ENCODE data around the gene CALY. TPM values are rescaled to one million over a fixed set of nuclear protein-coding genes. Genes with fewer than 3 reads are reported as not detected.

The CALY gene
- total RNA-seq, 1 experiment from 2014 or later: not detected

GRCh38 chr10:133359554-133359971, 22.9 kb upstream of the CALY start:
- H3K27ac ChIP-seq (ENCODE audit: low read depth, low read length, poor library complexity, severe bottlenecking): no peak overlapping the region
- no TSS peak for BruUV-seq (replicated peaks)
- no peak for DNase-seq (ENCODE audit: low spot score)
- intact Hi-C loops (cut with micrococcal nuclease; ENCODE audit: unreplicated experiment): no loop called here
- no peaks in the 10 kb centered on the region for H3K27me3 ChIP-seq (replicated peaks; ENCODE audit: insufficient read depth, low read depth, low read length, poor library complexity)
- TF ChIP-seq CTCF (conservative IDR thresholded peaks at IDR 0.05; ENCODE audit: low read depth, low read length) (no peak), EZH2 (IDR thresholded peaks at IDR 0.05; ENCODE audit: borderline replicate concordance, low read depth, low read length, poor library complexity, severe bottlenecking) (no peak)
- H3K4me1 ChIP-seq (ENCODE audit: insufficient read depth, low read length, poor library complexity, severe bottlenecking): no peaks in the 10 kb centered on the region
- ChIA-PET CTCF (no interaction called here), POLR2A (ENCODE audit: low non-redundant PET) (no interaction called here)
- H3K36me3 ChIP-seq (ENCODE audit: insufficient read depth, low read length, poor library complexity, severe bottlenecking): peaks cover 10% of the 10 kb centered on the region
- H3K4me3 ChIP-seq (ENCODE audit: low read depth, low read length, poor library complexity, severe bottlenecking): no peak overlapping the region
- no peaks in the 10 kb centered on the region for H3K9me3 ChIP-seq (ENCODE audit: low read depth, low read length, poor library complexity, severe bottlenecking)

GRCh38 chr10:133358925-133359310, 22.2 kb upstream of the CALY start:
- Histone ChIP-seq H3K4me1 (ENCODE audit: insufficient read depth, low read length, poor library complexity, severe bottlenecking) (no peaks in the 10 kb centered on the region), H3K9me3 (ENCODE audit: low read depth, low read length, poor library complexity, severe bottlenecking) (no peaks in the 10 kb centered on the region), H3K36me3 (ENCODE audit: insufficient read depth, low read length, poor library complexity, severe bottlenecking) (peaks cover 10% of the 10 kb centered on the region), H3K4me3 (ENCODE audit: low read depth, low read length, poor library complexity, severe bottlenecking) (no peak overlapping the region), H3K27me3 (replicated peaks; ENCODE audit: insufficient read depth, low read depth, low read length, poor library complexity) (no peaks in the 10 kb centered on the region), H3K27ac (ENCODE audit: low read depth, low read length, poor library complexity, severe bottlenecking) (no peak overlapping the region)
- intact Hi-C loops (cut with micrococcal nuclease; ENCODE audit: unreplicated experiment): no loop called here
- no TSS peak for BruUV-seq (replicated peaks)
- TF ChIP-seq CTCF (conservative IDR thresholded peaks at IDR 0.05; ENCODE audit: low read depth, low read length) (no peak), EZH2 (IDR thresholded peaks at IDR 0.05; ENCODE audit: borderline replicate concordance, low read depth, low read length, poor library complexity, severe bottlenecking) (no peak)
- CTCF ChIA-PET: no interaction called here
- no peak for DNase-seq (ENCODE audit: low spot score)
- POLR2A ChIA-PET (ENCODE audit: low non-redundant PET): no interaction called here

- intact Hi-C loops (cut with micrococcal nuclease; ENCODE audit: unreplicated experiment): no loop called here
- Histone ChIP-seq H3K27me3 (replicated peaks; ENCODE audit: insufficient read depth, low read depth, low read length, poor library complexity) (no peaks in the 10 kb centered on the region), H3K27ac (ENCODE audit: low read depth, low read length, poor library complexity, severe bottlenecking) (no peak overlapping the region), H3K4me1 (ENCODE audit: insufficient read depth, low read length, poor library complexity, severe bottlenecking) (no peaks in the 10 kb centered on the region), H3K9me3 (ENCODE audit: low read depth, low read length, poor library complexity, severe bottlenecking) (no peaks in the 10 kb centered on the region), H3K4me3 (ENCODE audit: low read depth, low read length, poor library complexity, severe bottlenecking) (no peak overlapping the region), H3K36me3 (ENCODE audit: insufficient read depth, low read length, poor library complexity, severe bottlenecking) (peaks cover 10% of the 10 kb centered on the region)
- TF ChIP-seq EZH2 (IDR thresholded peaks at IDR 0.05; ENCODE audit: borderline replicate concordance, low read depth, low read length, poor library complexity, severe bottlenecking) (no peak), CTCF (conservative IDR thresholded peaks at IDR 0.05; ENCODE audit: low read depth, low read length) (no peak)
- BruUV-seq (replicated peaks): no TSS peak
- ChIA-PET POLR2A (ENCODE audit: low non-redundant PET) (interaction anchor here (0.6 kb wide), 1 partner anchor 27 kb away, joined by 3 read pairs; no protein-coding TSS in a partner anchor), CTCF (interaction anchor here (0.5 kb wide), 1 partner anchor 10 kb away, joined by 3 read pairs; no protein-coding TSS in a partner anchor)
- no peak for DNase-seq (ENCODE audit: low spot score)
Observed at GRCh38 chr10:133358162-133358924, 21.6 kb upstream of the CALY start.
